Endothelial cell of umbilical vein (primary cell): Measurements from ENCODE around the gene NTSR1.

Experiments
- JUN ChIP-seq: IDR thresholded peaks from 2 replicates; pipeline ENCODE4 v1.6.1; 2011; ENCODE audit warnings: borderline replicate concordance, low read depth; ENCODE audit not compliant: insufficient read length, insufficient read depth
- TF ChIP-seq, protein P1 (sequence below), 2 donors: IDR thresholded peaks; 1 replicate in 1 of 2; 2 replicates in 1 of 2; pipeline ENCODE4 v1.5.1; 2011; ENCODE audit warnings: low read length in 2 of 2, mild to moderate bottlenecking in 2 of 2, moderate library complexity in 2 of 2, control low read depth in 1 of 2, inconsistent platforms in 1 of 2, low read depth in 1 of 2; ENCODE audit not compliant: insufficient read depth in 1 of 2; ENCODE audit errors: extremely low read depth in 1 of 2

DNA sequence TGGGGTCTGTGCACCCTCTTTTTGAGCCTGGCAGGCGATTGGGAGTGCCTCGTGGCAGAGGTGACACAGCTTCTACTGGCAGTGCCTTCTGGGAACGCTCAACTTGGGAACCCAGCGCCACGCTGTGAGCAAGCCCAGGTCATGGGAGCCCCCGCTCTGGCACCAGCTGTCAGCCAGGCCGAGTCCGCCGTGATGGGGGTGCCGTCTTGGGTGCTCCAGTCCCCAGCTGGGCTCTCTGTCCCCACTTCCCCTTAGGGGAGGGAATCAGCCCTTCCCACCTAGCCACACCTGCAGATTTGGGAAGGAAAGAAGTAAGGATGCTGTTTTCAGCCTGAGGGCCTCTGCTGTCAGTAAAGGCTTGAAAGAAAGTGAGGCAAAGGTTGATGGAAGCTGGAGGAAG, 31.0 kb upstream of the NTSR1 start:
- TF ChIP-seq, protein P1, sequence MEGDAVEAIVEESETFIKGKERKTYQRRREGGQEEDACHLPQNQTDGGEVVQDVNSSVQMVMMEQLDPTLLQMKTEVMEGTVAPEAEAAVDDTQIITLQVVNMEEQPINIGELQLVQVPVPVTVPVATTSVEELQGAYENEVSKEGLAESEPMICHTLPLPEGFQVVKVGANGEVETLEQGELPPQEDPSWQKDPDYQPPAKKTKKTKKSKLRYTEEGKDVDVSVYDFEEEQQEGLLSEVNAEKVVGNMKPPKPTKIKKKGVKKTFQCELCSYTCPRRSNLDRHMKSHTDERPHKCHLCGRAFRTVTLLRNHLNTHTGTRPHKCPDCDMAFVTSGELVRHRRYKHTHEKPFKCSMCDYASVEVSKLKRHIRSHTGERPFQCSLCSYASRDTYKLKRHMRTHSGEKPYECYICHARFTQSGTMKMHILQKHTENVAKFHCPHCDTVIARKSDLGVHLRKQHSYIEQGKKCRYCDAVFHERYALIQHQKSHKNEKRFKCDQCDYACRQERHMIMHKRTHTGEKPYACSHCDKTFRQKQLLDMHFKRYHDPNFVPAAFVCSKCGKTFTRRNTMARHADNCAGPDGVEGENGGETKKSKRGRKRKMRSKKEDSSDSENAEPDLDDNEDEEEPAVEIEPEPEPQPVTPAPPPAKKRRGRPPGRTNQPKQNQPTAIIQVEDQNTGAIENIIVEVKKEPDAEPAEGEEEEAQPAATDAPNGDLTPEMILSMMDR (IDR thresholded peaks at IDR 0.05; ENCODE audit: extremely low read depth in 1 of 2, insufficient read depth in 1 of 2, low read depth in 1 of 2, low read length in 2 of 2) = no peak
- no peak for TF ChIP-seq JUN
